OCI-LY3 (cell line): ENCODE results near the gene EDEM1.

Experiments
- CTCF ChIP-seq: fragments of 200-600, 300-600 bp; sonication (generic); IDR thresholded peaks from 2 replicates; pipeline ENCODE4 v1.5.1; 2014; ENCODE audit warnings: antibody characterized with exemption, low read length, low read depth
- EZH2phosphoT487 ChIP-seq: fragments of 200-600 bp; shearing (Covaris generic); IDR thresholded peaks from 2 replicates; pipeline ENCODE4 v1.6.1; 2018; ENCODE audit warnings: antibody characterized with exemption, mixed run types, low read depth

GRCh38 chr3:5187156-5187919 lies at the start of gene EDEM1:
- TF ChIP-seq CTCF = no peak
- TF ChIP-seq EZH2phosphoT487 = no peak
